NCI-H146 treated with DMSO at 0.1 percent for 48 hours (cell line): ENCODE data around the gene MUC12.
"Not testable (repeated sequence)": the region's sequence is repeated elsewhere in the genome, so short reads cannot be mapped to it uniquely, and the experiment has no call there.

Experiments
- DNase-seq: peaks from one replicate; lab custom pipeline; 2025; ENCODE audit not compliant: unreplicated experiment; lab: John Stamatoyannopoulos, UW

The MUC12 gene

GRCh38 chr7:100959894-100960293, 9.5 kb upstream of the MUC12 start:
- no peak for DNase-seq

DNA sequence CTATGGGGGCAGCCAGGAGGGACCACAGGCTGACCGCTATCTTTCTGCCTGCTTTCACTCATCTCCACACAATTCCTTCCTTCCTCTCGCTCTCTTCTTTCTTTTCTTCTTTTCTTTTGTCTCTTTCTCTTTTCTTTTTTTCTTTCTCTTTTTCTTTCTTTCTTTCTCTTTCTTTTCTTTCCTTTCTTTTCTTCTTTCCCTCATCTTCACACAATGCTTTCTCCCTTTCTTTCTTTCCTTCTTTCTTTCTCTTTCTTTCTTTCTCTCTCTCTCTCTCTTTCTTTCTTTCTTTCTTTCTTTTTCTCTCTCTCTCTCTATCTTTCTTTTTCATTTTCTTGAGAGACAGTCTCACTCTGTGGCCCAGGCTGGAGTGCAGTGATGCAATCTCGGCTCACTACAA, 6.8 kb upstream of the MUC12 start:
- no peak for DNase-seq

DNA sequence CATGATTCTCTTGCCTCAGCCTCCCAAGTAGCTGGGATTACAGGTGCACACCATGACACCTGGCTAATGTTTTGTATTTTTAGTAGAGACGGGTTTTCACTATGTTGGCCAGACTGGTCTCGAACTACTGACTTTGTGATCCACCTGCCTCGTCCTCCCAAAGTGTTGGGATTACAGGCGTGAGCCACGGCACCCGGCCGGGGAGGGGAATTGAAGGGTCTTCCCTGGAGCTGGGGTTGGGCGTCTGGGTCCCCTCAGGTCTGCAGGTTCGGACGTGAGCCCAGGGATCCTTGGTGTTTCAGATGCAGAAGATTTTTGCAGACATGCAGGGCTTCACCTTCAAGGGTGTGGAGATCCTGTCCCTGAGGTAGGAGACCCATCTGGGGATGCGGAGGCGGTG, 6.0 kb upstream of the MUC12 start:
- no peak for DNase-seq

- DNase-seq, result no peak
These were observed 5.5 kb upstream of the MUC12 start for GRCh38 chr7:100963874-100964273.

GRCh38 chr7:100964630-100965029, 4.7 kb upstream of the MUC12 start:
- DNase-seq, result no peak

- DNase-seq, result no peak
These were observed 4.2 kb upstream of the MUC12 start for GRCh38 chr7:100965045-100965722.

DNA sequence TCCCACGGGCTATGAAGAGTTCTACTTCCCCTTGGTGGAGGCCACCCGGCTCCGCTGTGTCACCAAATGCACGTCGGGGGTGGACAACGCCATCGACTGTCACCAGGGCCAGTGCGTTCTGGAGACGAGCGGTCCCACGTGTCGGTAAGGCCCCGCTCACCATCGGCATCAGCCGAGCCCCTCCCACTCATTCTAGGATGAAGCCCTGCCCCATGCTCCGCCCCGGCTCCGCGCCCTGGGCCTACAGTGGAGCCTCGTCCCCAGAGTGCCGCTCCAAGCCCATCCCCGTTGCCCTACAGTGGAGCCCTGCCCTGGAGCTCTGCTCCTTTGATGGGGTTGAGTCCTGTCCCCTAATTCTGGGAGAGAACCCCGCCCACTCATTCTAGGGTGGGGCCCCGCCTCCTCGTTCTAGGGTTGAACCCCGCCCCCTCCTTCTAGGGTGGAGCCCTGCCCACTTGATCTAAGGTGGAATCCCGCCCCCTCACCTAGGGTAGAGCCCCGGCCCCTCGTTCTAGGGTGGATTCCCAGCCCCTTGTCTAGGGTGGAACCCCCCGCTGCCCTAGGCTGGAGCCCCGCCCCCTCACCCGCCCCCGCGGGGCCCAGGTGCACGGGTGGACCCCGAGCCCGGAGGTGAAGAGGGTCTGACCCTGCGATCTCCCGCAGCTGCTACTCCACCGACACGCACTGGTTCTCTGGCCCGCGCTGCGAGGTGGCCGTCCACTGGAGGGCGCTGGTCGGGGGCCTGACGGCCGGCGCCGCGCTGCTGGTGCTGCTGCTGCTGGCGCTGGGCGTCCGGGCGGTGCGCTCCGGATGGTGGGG, 3.4 kb upstream of the MUC12 start:
- no peak for DNase-seq

DNA sequence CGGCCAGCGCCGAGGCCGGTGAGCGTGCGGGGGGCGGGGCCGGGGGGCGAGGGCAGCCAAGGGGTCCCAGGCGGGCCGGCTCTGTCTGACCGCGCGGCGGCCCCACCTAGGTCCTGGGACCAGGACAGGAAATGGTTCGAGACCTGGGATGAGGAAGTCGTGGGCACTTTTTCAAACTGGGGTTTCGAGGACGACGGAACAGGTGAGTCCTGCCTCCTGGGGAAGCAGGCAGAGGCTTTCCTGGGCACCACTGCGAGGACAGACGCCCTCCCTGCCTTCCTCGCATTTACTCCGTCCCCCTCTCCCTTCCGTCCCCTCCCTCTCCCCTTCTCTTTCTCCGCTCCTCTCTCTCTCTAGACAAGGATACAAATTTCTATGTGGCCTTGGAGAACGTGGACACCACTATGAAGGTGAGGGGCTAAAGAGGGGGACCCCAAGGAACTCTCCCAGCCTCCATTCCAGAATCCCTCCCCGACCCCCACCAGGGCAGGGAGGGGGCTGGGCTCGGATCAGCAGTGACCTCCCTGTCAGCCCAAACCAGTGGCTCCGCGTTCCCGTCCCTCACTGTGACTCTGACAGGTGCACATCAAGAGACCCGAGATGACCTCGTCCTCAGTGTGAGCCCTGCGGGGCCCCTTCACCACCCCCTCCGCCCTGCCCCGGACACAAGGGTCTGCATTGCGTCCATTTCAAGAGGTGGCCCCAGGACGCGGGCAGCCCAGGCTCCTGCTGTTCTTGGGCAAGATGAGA, 2.6 kb upstream of the MUC12 start:
- DNase-seq, result no peak

GRCh38 chr7:100967292-100967863, 2.0 kb upstream of the MUC12 start:
- DNase-seq, result no peak

DNA sequence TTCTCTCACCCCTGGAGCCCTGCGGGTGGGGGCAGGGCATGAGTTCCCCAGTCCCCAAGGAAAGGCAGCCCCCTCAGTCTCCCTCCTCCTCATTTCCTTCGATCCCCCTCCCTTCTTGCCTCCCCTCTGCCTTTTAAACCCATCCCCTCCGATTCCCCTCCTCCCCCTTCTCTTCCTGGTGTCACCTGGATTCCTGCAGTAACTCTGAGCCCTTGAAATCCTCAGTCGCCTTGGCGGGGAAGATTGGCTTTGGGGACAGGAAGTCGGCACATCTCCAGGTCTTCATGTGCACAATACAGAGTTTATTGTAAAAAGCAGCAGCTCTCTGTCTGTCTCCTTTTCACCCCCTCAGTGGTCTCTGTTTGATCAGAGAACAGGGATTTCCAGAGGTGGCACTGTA, 1.3 kb upstream of the MUC12 start:
- DNase-seq, result no peak

DNA sequence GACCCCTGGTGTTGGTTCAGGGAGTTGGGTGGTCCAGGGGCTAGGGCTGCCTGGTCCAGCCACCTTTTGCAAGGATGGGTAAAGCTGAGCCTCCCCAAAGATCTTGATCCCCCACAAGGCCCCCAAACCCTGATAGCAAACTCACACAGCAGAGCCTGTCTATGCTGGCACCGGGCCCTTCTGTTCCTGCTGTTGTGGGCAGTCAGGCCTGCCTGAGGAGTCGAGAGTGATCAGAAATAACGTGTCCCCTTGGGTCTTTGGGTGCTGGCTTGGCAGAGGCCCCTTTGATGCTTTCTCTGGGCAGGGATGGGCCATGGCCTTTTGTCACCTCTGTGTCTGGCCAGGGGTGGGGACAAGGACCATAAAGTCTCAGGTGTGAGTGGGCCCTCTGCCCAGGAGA, 715 bp upstream of the MUC12 start:
- no peak for DNase-seq

DNA sequence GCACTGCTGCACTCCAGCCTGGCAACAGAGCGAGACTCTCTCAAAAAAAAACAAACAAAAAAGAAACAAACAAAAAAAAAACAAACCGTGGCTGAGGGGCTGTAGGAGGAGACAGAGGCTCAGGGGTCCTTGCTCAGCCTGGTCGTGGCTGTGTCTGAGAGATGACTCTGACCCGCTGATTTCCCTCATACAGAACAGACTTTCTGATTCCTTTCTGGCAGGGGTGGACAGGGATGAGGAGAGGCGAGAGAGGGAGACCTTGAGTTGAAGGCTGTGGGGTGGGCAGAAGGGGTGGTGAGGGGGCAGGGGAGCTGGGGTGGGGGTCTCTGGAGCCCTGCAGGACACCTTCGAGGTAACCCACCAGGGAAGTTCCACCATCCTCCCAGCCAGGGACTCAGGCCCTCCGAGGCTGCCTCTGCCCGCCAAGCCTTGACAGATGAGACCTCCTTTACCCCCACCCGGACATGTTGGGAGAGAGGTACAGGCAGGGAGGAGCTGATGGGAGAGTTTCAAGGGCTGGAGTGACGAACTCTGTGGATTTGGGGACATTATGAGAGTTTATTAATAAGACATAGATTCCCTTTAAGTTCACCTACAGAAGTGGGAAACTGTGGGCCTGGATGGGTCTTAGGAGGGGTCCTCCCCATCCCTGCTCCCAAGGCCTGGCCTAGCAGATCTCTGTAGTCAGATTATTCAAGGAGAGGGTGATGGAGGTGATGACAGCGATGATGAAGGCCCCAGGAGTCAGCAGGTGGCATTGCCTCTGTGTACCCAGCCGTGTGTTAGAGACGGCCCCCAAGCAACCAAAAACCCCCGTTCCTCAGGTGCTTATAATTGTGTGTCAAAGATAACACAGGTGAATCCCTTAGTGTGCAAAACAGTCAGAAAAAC, 2.0 kb downstream of the MUC12 start:
- DNase-seq, result no peak

- DNase-seq, result no peak
These were observed 2.6 kb downstream of the MUC12 start for GRCh38 chr7:100972002-100972347.

DNA sequence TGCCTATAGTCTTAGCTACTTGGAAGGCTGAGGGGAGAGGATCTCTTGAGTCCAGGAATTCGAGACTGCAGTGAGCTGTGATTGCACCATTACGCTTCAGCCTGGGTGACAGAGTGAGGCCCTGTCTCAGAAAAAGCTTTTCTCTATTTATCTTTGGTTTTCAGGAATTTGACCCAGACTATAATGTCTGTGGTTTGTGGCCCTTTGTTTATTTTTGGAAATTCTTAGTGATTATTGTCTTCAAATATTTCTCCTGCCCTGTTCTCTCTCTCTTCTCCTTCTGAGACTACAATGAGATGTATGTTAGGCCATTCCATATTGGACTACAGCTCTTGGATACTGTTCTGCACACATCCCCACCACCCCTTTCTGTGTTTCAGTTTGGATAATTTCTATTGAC, 4.7 kb downstream of the MUC12 start:
- DNase-seq, result no peak

- DNase-seq, result no peak
These were observed 6.0 kb downstream of the MUC12 start for GRCh38 chr7:100975371-100975821.

- no peak for DNase-seq
These were observed 8.9 kb downstream of the MUC12 start for GRCh38 chr7:100978300-100978699.

- DNase-seq, result no peak
These were observed 14.3 kb downstream of the MUC12 start for GRCh38 chr7:100983451-100984187.

DNA sequence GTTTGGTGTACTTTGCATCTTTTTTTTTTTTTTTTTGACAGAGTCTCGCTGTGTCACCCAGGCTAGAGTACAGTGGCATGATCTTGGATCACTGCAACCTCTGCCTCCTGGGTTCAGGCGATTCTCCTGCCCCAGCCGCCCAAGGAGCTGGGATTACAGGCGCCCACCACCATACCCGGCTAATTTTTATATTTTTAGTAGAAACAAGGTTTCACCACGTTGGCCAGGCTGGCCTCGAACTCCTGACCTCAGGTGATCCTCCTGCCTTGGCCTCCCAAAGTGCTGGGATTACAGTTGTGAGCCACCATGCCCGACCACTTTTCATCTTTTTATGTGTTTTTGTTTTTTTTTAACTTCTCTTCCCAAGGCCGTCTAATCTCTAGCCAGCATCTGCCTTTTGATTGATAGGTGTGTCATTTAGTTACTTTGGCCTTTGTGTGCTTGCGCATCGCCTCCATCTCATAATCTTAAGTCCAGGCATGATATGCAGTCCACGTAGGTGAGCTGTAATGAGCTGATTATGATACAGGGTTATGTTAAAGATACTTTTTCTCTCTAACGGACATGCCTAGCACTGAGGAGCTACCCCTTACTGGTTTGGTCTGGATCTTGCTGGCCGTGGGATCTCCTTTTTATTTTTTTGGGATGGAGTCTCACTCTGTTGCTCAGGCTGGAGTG, 15.0 kb downstream of the MUC12 start:
- DNase-seq, result not testable (repeated sequence)

DNA sequence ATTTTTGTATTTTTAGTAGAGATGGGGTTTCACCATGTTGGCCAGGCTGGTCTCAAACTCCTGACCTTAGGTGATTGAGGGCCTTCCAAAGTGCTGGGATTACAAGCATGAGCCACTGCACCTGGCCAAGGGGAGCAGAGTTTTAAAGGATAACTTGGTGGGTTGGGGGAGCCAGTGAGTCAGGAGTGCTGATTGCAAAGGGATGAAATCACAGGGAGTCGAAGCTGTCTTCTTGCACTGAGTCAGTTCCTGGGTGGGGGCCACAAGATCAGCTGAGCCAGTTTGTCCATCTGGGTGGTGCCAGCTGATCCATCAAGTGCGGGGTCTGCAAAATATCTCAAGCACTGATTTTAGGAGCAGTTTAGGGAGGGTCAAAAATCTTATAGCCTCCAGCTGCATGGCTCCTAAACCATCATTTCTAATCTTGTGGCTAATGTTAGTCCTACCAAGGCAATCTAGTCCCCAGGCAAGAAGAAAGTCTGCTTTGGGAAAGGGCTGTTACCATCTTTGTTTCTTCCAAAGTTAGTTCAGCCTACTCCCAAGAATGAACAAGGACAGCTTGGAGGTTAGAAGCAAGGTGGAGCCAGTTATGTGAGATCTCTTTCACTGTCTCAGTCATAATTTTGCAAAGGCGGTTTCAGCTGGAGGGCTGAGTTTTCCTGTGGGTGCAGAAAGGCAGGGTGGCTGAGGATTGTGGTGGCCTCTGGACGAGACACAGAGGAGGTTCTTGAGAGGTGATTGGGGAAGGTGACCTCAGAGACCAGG, 15.8 kb downstream of the MUC12 start:
- not testable (repeated sequence) for DNase-seq
